ENCODE results near the gene HIBCH.

GRCh38 chr2:190270298-190270697, 49.3 kb downstream of the HIBCH start:
- TF ChIP-seq EZH2 (IDR thresholded peaks at IDR 0.05; ENCODE audit: insufficient read depth, low read length): no peak
- no peak for TF ChIP-seq CTCF (IDR thresholded peaks at IDR 0.05; ENCODE audit: insufficient read depth, low read depth, low read length)

Measured in astrocyte (in vitro differentiated cells and primary cell).